GM21381 (cell line): ENCODE results near the gene ZNF236.

ENCODE experiments used
- ATAC-seq: cut with Tn5 transposase; IDR thresholded peaks from one replicate; pipeline ENCODE4 v1.9.1; 2021; ENCODE audit warnings: mild to moderate bottlenecking, moderate library complexity; ENCODE audit not compliant: unreplicated experiment

Gene ZNF236

GRCh38 chr18:76970770-76971559 lies 148.6 kb downstream of the ZNF236 start:
- no peak for ATAC-seq

GRCh38 chr18:76972241-76972640 lies 149.9 kb downstream of the ZNF236 start:
- no peak for ATAC-seq

- ATAC-seq, result no peak
Measured at GRCh38 chr18:76972846-76973519, 150.6 kb downstream of the ZNF236 start.

GRCh38 chr18:76973520-76974266 lies 151.3 kb downstream of the ZNF236 start:
- ATAC-seq, result no peak

GRCh38 chr18:76974386-76974785 lies 152.0 kb downstream of the ZNF236 start:
- no peak for ATAC-seq

- no peak for ATAC-seq
Measured at GRCh38 chr18:76975577-76976110, 153.3 kb downstream of the ZNF236 start.

GRCh38 chr18:76977108-76977621 lies 154.8 kb downstream of the ZNF236 start:
- no peak for ATAC-seq

GRCh38 chr18:76977684-76978232 lies 155.4 kb downstream of the ZNF236 start:
- ATAC-seq, result no peak

- no peak for ATAC-seq
Measured at GRCh38 chr18:76978616-76979015, 156.3 kb downstream of the ZNF236 start.

- ATAC-seq, result no peak
Measured at GRCh38 chr18:76979111-76979751, 156.9 kb downstream of the ZNF236 start.

GRCh38 chr18:76979906-76980305 lies 157.5 kb downstream of the ZNF236 start:
- ATAC-seq, result no peak

GRCh38 chr18:76980663-76981395 lies 158.5 kb downstream of the ZNF236 start:
- ATAC-seq, result peak; percentile 23

- peak; percentile 54 for ATAC-seq
Measured at GRCh38 chr18:76981396-76981968, 159.1 kb downstream of the ZNF236 start.

- ATAC-seq, result no peak
Measured at GRCh38 chr18:76982038-76982437, 159.7 kb downstream of the ZNF236 start.

- ATAC-seq, result peak; percentile 82
Measured at GRCh38 chr18:76982841-76983583, 160.7 kb downstream of the ZNF236 start.

- ATAC-seq, result no peak
Measured at GRCh38 chr18:76983613-76984051, 161.3 kb downstream of the ZNF236 start.

GRCh38 chr18:76984193-76985155 lies 162.1 kb downstream of the ZNF236 start:
- ATAC-seq, result no peak
